ENCODE measurements around the gene ZNF320. TPM values are rescaled to one million over a fixed set of nuclear protein-coding genes. Genes with fewer than 3 reads are reported as not detected.
"Not testable (repeated sequence)": the region's sequence is repeated elsewhere in the genome, so short reads cannot be mapped to it uniquely, and the experiment has no call there.

The ZNF320 gene
- total RNA-seq, 1 donor from 2014 or later, result 24.2 TPM

DNA sequence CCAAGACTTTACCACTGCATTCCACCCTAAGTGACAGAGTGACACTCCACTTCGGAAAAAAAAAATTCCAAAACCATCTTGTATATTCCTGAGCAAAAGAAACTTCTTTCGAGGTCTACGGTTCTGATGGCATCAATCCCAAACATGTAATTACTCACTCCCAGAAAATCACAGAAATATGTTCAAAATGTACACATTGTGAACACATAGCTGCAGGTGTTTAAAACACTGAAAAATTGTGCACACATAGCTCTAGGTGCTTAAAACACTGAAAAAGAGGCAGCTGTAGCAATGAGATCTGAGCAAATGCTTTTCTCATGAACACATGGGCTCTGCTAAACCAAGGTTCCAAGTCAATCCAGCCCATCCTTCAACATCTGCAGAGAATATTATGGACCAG, 26.0 kb downstream of the ZNF320 start:
- TF ChIP-seq, protein P1, sequence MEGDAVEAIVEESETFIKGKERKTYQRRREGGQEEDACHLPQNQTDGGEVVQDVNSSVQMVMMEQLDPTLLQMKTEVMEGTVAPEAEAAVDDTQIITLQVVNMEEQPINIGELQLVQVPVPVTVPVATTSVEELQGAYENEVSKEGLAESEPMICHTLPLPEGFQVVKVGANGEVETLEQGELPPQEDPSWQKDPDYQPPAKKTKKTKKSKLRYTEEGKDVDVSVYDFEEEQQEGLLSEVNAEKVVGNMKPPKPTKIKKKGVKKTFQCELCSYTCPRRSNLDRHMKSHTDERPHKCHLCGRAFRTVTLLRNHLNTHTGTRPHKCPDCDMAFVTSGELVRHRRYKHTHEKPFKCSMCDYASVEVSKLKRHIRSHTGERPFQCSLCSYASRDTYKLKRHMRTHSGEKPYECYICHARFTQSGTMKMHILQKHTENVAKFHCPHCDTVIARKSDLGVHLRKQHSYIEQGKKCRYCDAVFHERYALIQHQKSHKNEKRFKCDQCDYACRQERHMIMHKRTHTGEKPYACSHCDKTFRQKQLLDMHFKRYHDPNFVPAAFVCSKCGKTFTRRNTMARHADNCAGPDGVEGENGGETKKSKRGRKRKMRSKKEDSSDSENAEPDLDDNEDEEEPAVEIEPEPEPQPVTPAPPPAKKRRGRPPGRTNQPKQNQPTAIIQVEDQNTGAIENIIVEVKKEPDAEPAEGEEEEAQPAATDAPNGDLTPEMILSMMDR (IDR thresholded peaks at IDR 0.05; ENCODE audit: insufficient read depth, low read length, poor library complexity, severe bottlenecking), result no peak
- no peak for DNase-seq (ENCODE audit: low read depth)
- H3K27me3 ChIP-seq (ENCODE audit: control insufficient read depth, insufficient read depth, low read length), result no peaks in the 10 kb centered on the region

DNA sequence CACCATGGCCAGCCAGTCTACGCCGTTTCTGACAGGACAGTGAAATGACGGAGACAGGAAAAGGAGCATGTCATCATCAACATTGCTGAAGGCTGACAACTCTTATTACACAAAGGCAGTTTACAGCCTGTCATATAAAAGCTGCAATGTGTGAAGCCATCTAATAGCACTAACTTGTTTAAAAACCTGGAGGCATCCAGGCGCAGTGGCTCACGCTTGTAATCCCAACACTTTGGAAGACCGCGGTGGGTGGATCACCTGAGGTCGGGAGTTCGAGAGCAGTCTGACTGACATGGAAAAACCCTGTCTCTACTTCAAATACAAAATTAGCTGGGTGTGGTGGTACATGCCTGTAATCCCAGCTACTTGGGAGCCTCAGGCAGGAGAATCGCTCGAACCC, 29.4 kb downstream of the ZNF320 start:
- H3K27me3 ChIP-seq (ENCODE audit: control insufficient read depth, insufficient read depth, low read length); H3K4me3 ChIP-seq (ENCODE audit: low read depth, low read length); DNase-seq (ENCODE audit: low read depth); H3K36me3 ChIP-seq (ENCODE audit: control insufficient read depth, insufficient read depth, low read length): not testable (repeated sequence)

More for the DNA sequence above, 26.0 kb downstream of the ZNF320 start:
- H3K36me3 ChIP-seq (ENCODE audit: control insufficient read depth, insufficient read depth, low read length), result no peaks in the 10 kb centered on the region
- H3K4me3 ChIP-seq (ENCODE audit: low read depth, low read length), result no peak overlapping the region

DNA sequence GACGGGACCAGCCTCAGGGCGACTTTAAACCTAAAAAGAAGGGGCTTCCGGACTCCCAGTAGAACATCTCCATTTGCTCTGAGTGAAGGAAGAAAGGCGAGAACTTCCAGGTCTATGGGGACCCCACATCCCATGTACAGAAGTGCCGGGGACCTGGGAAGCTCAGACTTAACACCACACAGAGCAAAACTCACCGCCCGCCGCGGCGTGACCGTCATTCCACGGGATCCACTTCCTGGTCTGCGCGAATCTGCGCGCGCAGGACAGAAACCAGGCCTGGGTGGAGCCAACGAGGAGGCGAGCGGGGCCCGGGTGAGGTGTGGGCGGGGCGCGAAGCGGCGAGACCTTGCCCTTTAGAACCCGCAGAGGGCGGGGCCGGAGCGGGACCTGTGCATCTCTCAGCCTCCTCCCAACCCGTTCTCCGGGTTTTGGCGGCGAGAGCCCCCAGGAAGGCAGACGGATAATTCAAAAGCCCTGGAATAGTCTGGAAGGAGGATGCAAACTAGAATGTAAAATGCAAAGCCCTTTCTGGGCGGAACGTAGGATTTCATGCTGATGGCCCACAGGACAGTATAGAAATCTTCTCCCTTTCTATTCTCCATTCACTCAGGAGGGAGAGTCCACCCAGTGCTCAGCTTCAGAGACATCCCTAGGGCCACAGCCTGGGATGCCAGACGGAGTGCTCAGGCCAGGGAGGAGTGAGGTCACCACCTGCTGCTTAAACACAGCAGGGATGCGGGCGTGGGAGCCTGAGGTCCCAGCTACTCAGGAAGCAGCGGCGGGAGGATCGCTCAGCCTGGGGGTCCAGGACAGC, 39.9 kb downstream of the ZNF320 start, which contains the start of gene ZNF468:
ZNF468 (minus strand) TSS at position 242 of the 814 bp plus-strand sequence. CDS start 3,347 bp downstream, outside the sequence.
- DNase-seq (ENCODE audit: low read depth); H3K27me3 ChIP-seq (ENCODE audit: control insufficient read depth, insufficient read depth, low read length); H3K36me3 ChIP-seq (ENCODE audit: control insufficient read depth, insufficient read depth, low read length): not testable (repeated sequence)
- H3K4me3 ChIP-seq (ENCODE audit: low read depth, low read length), result peak within 1 kb of the TSS; percentile 55

DNA sequence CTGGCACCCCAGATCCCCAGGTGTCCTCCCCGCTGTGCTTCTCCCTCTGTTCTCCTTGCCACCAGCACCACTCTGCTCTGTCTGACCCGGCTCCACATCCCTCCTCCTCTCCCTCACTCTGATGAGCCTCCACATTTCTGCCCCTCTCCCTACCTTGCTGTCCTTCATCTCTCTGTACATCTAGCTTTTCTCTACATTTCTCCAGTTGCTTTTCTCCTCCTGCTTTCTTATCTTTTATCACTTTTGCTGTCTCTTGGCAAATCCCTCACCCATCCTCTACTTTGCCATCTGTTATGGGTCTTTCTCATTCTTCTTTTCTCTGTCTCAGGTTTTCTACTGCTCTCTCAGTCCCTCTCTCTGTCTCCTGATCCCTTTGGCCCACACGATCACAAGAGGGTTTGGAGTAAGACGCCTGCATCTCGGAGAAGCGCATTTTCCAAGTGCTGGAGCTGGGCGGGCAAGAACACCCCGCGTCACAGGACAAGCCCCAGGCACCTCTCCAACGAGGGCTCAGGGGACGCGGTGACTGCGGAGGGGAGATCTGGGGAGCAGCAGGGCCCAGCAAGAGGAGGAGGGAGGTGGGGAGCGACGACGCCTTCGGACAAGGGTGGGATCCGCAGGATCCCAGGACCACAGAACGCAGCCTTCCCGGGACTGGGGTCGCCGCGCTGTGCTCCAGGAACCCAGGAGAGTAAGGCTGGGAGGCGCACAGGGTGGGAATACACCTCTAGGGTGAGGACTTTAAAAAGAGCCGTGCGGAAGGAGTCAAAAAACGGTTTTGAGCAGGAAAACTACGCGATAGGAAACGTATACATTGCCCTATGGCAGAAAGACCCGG, 40.7 kb downstream of the ZNF320 start:
- H3K4me3 ChIP-seq (ENCODE audit: low read depth, low read length), result peak overlapping the region; percentile 55
- not testable (repeated sequence) for DNase-seq (ENCODE audit: low read depth); H3K36me3 ChIP-seq (ENCODE audit: control insufficient read depth, insufficient read depth, low read length)

More for the DNA sequence above, 40.7 kb downstream of the ZNF320 start:
- H3K27me3 ChIP-seq (ENCODE audit: control insufficient read depth, insufficient read depth, low read length), result not testable (repeated sequence)

Other genes with a start within 250 kb of the ZNF320 start
- gene ZNF611, start 162.6 kb downstream of the ZNF320 start, total RNA-seq, result 13.7 and 16.4 TPM in 2 replicates
- 6.1 and 17.9 TPM in 2 replicates for gene ZNF600, start 110.8 kb downstream of the ZNF320 start, total RNA-seq
- 21.5 and 23.0 TPM in 2 replicates for gene ZNF28, start 76.0 kb downstream of the ZNF320 start, total RNA-seq
- 30.9 and 42.5 TPM in 2 replicates for gene ZNF468, start 40.0 kb downstream of the ZNF320 start, total RNA-seq
- gene ZNF888, start 25.8 kb upstream of the ZNF320 start, total RNA-seq, result 4.3 and 5.4 TPM in 2 replicates
- 12.8 and 13.1 TPM in 2 replicates for gene ZNF816, start 65.2 kb upstream of the ZNF320 start, total RNA-seq
- gene ERVV-1, start 116.3 kb upstream of the ZNF320 start, total RNA-seq, result not detected in 2 replicates
- gene ERVV-2, start 147.1 kb upstream of the ZNF320 start, total RNA-seq, result not detected in 2 replicates
- gene ZNF160, start 205.8 kb upstream of the ZNF320 start, total RNA-seq, result 16.5 and 21.8 TPM in 2 replicates
- gene ZNF415, start 235.3 kb upstream of the ZNF320 start, total RNA-seq, result 3.6 and 3.9 TPM in 2 replicates

Data from kidney epithelial cell (primary cell).